Cardiac fibroblast (primary cell): ENCODE results near the gene SLC16A8.

Experiments used
- DNase-seq, 2 donors: peaks; one replicate each; pipeline versions ENCODE4 v3.0.0 to v3.0.0-alpha.2; 2010; ENCODE audit warnings: low read depth in 2 of 2
- H3K4me3 ChIP-seq, 2 donors: replicated peaks in 1 of 2; 1 replicate in 1 of 2; 2 replicates in 1 of 2; pipeline ENCODE4 v1.5.1; 2011; ENCODE audit warnings: low read depth in 2 of 2, low read length in 2 of 2, mild to moderate bottlenecking in 2 of 2, moderate library complexity in 1 of 2
- CTCF ChIP-seq: IDR thresholded peaks from one replicate; pipeline ENCODE4 v1.5.1; 2011; ENCODE audit warnings: low read depth, mild to moderate bottlenecking, low read length, inconsistent platforms

SLC16A8 gene

DNA sequence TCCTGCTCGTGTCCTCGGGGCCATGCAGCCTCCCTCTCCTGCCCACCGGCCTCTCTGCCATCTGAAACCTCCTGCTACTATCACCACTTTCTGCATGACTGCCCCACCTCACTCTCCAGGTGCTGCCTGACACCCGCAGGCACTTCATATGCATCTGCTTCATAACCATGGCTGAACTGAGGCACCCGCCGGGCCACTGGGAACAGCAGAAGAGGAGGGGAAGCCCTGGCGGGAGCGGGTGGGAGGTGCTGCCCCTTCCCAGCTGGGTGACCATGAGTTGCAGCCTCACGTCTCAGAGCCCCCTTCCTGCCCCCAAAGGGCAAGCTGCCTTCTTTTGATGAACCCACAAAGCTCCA is 48.5 kb downstream of the SLC16A8 start:
- no peak for DNase-seq
- H3K4me3 ChIP-seq: no peak overlapping the region
- no peak for TF ChIP-seq CTCF

DNA sequence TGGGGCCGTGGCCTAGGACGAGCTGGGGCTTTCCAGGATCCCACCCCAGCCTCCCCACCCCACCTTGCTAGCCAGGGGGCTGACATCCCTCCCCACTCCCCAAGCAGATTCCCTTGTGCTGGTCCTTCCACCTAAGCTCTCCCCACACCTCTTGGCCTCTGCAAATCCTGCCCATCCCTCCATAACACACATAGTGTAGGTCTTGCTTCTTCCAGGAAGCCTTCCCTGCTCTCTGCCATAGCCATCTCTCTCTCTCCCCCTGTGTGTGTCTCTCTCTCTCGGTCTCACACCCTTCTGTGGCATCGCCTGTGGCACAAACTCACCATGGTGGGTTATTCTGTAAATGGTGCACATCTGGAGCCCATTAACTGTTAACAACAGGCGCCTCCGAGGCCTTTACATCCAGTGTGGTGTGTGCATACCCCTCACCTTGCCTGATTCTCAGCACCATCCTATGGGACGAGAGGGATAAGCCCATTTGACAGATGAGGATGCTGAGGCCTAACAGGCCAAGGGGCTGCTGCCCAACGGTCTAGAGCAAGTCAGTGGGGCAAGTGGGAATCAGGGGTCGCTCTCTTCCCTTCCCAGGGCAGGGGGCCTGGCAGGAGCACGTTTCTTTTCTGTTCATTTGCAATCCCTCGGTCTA is 49.0 kb downstream of the SLC16A8 start:
- no peak overlapping the region for H3K4me3 ChIP-seq
- DNase-seq: no peak

DNA sequence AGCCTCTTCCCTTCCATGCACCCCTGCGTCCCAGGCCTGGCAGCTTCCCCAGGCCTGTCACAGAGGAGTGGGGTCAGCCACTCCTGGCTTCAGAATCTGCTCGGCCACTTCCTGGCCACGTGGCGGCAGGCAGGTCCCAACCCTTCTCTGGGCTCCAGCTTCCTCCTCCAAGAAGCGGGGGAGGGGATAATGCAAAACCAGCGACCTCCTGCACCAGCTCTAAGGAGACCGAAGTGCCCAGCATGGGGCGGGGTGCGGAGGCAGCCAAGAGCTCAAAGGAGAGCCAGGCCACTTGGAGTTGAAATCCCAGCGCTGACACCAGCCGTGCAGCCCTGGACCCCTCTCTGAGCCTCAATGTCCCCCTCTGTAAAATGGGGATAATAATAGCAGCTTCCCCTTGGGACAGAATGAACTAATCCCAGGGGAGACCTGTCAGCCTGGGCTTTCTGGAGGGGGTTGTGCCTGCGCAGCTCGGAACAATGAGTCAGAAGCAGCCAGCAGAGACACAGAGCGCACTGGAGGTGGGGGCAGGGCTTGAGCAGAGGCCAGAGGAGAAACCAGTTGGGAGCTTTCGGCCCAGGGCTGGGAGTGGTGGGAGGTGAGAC is 49.6 kb downstream of the SLC16A8 start:
- TF ChIP-seq CTCF: no peak
- DNase-seq: peak; percentile 94 to 95
- H3K4me3 ChIP-seq: no peak overlapping the region

More for the DNA sequence above, 49.0 kb downstream of the SLC16A8 start:
- TF ChIP-seq CTCF: no peak

DNA sequence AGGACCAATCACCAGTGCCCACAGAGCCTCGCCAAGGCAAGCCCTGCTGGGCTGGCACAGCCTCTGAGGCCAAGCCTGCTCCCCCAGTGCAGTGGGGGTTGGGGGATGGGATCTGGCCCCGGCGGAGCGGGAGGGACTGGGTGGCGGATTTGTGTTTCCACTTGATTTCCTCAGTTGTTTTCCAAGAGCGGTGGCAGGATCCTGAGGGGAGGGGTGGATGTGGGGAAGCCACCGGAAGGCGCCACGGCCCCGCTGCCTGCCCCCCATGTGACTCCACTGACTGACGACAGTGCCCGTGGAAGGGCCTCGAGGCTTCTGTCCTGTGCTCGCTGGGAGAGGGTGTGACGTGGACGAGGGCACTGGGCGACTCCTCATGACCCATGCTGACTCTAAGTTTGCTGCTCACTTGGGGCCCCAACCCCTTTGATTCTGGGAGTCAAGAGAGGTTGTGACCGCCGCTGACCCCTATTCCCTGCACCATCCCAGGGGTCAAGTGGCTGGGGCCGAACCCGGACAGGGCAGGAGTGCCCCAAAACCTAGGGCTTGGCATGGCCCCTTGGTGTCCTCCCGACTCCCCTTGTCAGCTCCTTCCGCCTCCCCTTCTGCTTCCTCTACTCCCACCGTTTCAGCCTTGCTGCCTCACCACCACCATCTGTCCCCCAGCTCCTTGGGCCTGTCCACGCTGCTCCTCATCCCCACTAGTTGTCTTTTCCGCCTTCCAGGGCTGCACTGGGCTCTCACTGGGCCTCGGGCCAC is 50.3 kb downstream of the SLC16A8 start:
- no peak overlapping the region for H3K4me3 ChIP-seq
- TF ChIP-seq CTCF: no peak
- no peak for DNase-seq

DNA sequence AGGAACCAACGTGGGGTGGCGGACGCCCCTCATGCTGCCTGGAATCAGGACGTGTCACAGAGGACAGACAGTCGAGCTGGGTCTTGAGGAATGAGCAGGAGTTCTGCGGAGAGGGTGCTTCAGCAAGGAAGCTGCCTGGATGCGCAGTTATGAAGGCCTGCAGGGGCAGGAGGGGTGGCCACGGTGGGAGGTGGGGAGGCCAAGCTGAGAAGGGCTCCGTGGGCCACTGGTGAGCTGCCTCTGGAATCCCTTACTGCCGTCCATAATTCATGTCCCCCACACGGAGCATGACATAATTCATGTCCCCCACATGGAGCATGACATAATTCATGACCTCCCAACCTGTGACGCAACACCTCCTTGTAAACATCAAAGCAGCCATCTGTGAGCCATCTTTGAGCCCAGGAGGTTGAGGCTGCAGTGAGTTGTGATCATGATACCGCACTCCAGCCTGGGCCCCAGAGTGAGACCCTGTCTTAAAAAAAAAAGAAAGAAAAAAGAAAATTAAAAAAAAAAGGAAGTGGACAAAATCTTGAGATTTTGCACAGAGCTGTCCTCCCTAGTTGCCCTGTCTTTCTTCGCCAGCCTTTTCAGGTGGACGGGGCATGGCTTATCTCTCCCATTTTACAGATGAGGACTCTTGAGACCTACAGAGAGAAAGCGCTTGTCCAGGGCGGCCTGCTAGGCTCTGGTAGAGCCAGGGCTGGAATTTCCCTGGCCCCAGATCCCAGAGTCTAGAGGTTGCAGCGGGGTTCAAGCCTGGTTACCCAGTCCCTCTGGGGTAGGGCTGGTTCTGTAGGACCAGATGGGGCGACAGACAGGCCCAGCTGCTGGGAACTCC is 51.1 kb downstream of the SLC16A8 start:
- no peak overlapping the region for H3K4me3 ChIP-seq
- peak; percentile 71 to 89 for DNase-seq
- TF ChIP-seq CTCF: no peak

DNA sequence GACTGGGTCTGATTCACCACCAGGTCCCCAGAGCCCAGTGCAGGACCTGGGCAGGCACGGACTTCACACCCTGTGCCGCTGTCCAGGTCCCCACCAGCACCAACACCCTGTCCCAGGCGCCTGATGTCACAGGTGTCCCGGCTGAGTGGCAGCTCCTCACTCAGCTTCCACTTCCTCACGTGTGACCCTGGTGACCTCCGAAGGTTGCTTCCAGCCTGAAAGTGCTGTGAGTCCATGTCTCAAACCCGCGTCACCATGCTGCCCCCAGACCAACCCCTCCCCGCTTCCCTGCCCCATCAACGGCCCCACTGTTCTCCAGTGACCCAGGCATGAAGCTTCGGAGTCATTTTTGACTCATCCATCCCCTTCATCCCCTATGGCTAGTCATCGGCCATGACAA is 52.5 kb downstream of the SLC16A8 start:
- no peak overlapping the region for H3K4me3 ChIP-seq
- no peak for TF ChIP-seq CTCF
- no peak for DNase-seq
